Liver (tissue), 9 donors: ENCODE data around the gene ELP5. TPM values are rescaled to one million over a fixed set of nuclear protein-coding genes. Genes with fewer than 3 reads are reported as not detected.

Experiments used
- DNase-seq: peaks from one replicate; pipeline ENCODE4 v3.0.0-alpha.2; 2017; ENCODE audit warnings: low spot score
- H3K27ac ChIP-seq, 2 donors: one replicate each; pipeline ENCODE4 v1.7.0; 2013; ENCODE audit warnings: inconsistent platforms in 2 of 2, low read length in 2 of 2, control low read depth in 1 of 2, low read depth in 1 of 2, mild to moderate bottlenecking in 1 of 2
- H3K27me3 ChIP-seq, 4 donors: one replicate each; pipeline versions ENCODE4 v1.6.1 to v1.7.0; 2013; ENCODE audit warnings: low read length in 3 of 4, inconsistent platforms in 1 of 4, mild to moderate bottlenecking in 1 of 4, moderate library complexity in 1 of 4; ENCODE audit not compliant: control insufficient read depth in 4 of 4, insufficient read depth in 4 of 4
- H3K36me3 ChIP-seq, 4 donors: one replicate each; pipeline versions ENCODE4 v1.6.1 to v1.7.0; 2013; ENCODE audit warnings: low read length in 3 of 4, mild to moderate bottlenecking in 3 of 4, low read depth in 1 of 4, moderate library complexity in 1 of 4; ENCODE audit not compliant: control insufficient read depth in 4 of 4, insufficient read depth in 3 of 4
- H3K4me1 ChIP-seq, 4 donors: one replicate each; pipeline versions ENCODE4 v1.6.1 to v1.7.0; 2013; ENCODE audit warnings: low read length in 3 of 4, mild to moderate bottlenecking in 3 of 4, moderate library complexity in 1 of 4; ENCODE audit not compliant: control insufficient read depth in 4 of 4, insufficient read depth in 4 of 4
- H3K4me3 ChIP-seq, 3 donors: one replicate each; pipeline versions ENCODE4 v1.6.1 to v1.7.0; 2013; ENCODE audit warnings: low read length in 3 of 3, control low read depth in 1 of 3, low read depth in 1 of 3, mild to moderate bottlenecking in 1 of 3
- H3K9ac ChIP-seq, 2 donors: one replicate each; pipeline ENCODE4 v1.7.0; 2013; ENCODE audit warnings: low read length in 2 of 2, mild to moderate bottlenecking in 2 of 2, moderate library complexity in 2 of 2, control low read depth in 1 of 2, low read depth in 1 of 2
- H3K9me3 ChIP-seq, 4 donors: one replicate each; pipeline versions ENCODE4 v1.6.1 to v1.7.0; 2013; ENCODE audit warnings: low read length in 3 of 4; ENCODE audit not compliant: control insufficient read depth in 4 of 4
- EGR1 ChIP-seq, 2 donors: IDR thresholded peaks; 2 replicates each; pipeline ENCODE4 v1.6.1; 2016 to 2018; ENCODE audit warnings: antibody characterized with exemption in 2 of 2, low read depth in 2 of 2
- FOXA1 ChIP-seq: IDR thresholded peaks from 2 replicates; pipeline ENCODE4 v1.6.1; 2016; ENCODE audit warnings: antibody characterized with exemption
- FOXA2 ChIP-seq: IDR thresholded peaks from 2 replicates; pipeline ENCODE4 v1.6.1; 2016; ENCODE audit warnings: antibody characterized with exemption
- GABPA ChIP-seq, 2 donors: IDR thresholded peaks in 1 of 2; conservative IDR thresholded peaks in 1 of 2; 2 replicates each; pipeline ENCODE4 v1.6.1; 2016; ENCODE audit warnings: antibody characterized with exemption in 2 of 2, mild to moderate bottlenecking in 1 of 2, moderate library complexity in 1 of 2
- HNF4A ChIP-seq, 2 donors: conservative IDR thresholded peaks; 2 replicates each; pipeline ENCODE4 v1.6.1; 2016; ENCODE audit warnings: antibody characterized with exemption in 2 of 2, mild to moderate bottlenecking in 2 of 2
- HNF4G ChIP-seq: IDR thresholded peaks from 2 replicates; pipeline ENCODE4 v1.6.1; 2016; ENCODE audit warnings: antibody characterized with exemption
- JUND ChIP-seq, 2 donors: IDR thresholded peaks; 2 replicates each; pipeline ENCODE4 v1.6.1; 2016; ENCODE audit warnings: antibody characterized with exemption in 2 of 2
- NR2F2 ChIP-seq: IDR thresholded peaks from 2 replicates; pipeline ENCODE4 v1.6.1; 2016; ENCODE audit warnings: antibody characterized with exemption
- RAD21 ChIP-seq, 2 donors: IDR thresholded peaks; 2 replicates each; pipeline ENCODE4 v1.6.1; 2016; ENCODE audit warnings: antibody characterized with exemption in 2 of 2, mild to moderate bottlenecking in 2 of 2
- RXRA ChIP-seq, 2 donors: IDR thresholded peaks; 2 replicates each; pipeline ENCODE4 v1.6.1; 2017 to 2018; ENCODE audit warnings: antibody characterized with exemption in 2 of 2, mild to moderate bottlenecking in 1 of 2
- SP1 ChIP-seq: IDR thresholded peaks from 2 replicates; pipeline ENCODE4 v1.6.1; 2018; ENCODE audit warnings: antibody characterized with exemption, mild to moderate bottlenecking
- TAF1 ChIP-seq: conservative IDR thresholded peaks from 2 replicates; pipeline ENCODE4 v1.6.1; 2016; ENCODE audit warnings: antibody characterized with exemption, mild to moderate bottlenecking
- YY1 ChIP-seq: IDR thresholded peaks from 2 replicates; pipeline ENCODE4 v1.6.1; 2016; ENCODE audit warnings: antibody characterized with exemption, mild to moderate bottlenecking
- WGBS: extraction: QIAGEN DNeasy Blood & Tissue Kit; methylation state at CpG from one replicate; pipeline ENCODE4 v1.1.7; 2013; 5-methylcytosine and 5-hydroxymethylcytosine counted together
- polyA plus RNA-seq, 2 donors: library from polyadenylated mRNA; stranded (reverse) in 1 of 2; unstranded in 1 of 2; fragments of 200-250 nt in 1 of 2; fragments of >200 nt in 1 of 2; fragmentation: Nextera tagmentation in 1 of 2; extraction: Ambion mirVana in 1 of 2; gene quantifications; one replicate each; pipeline versions ENCODE4 v1.2.1 to v1.2.3, GENCODE V29; 2013 to 2015
- total RNA-seq, 2 donors: library from RNA; depleted of rRNA; stranded (reverse); fragments of >200 nt; gene quantifications; one replicate each; pipeline ENCODE4 v1.2.3, GENCODE V29; 2014
- TF ChIP-seq, protein P1 (sequence below): IDR thresholded peaks from 2 replicates; pipeline ENCODE4 v1.6.1; 2016; ENCODE audit warnings: antibody characterized with exemption
- TF ChIP-seq, protein P2 (sequence below): IDR thresholded peaks from 2 replicates; pipeline ENCODE4 v1.6.1; 2016; ENCODE audit warnings: antibody characterized with exemption
- TF ChIP-seq, protein P3 (sequence below): IDR thresholded peaks from 2 replicates; pipeline ENCODE4 v1.6.1; 2016; ENCODE audit warnings: antibody characterized with exemption
- TF ChIP-seq, protein P4 (sequence below): fragments of 150-350 bp; IDR thresholded peaks from 2 replicates; pipeline ENCODE4 v1.5.1; 2017; ENCODE audit warnings: improper control_type of control experiment, low read depth, low read length; ENCODE audit not compliant: missing input control
- TF ChIP-seq, protein P5 (sequence below): IDR thresholded peaks from 2 replicates; pipeline ENCODE4 v1.6.1; 2016; ENCODE audit warnings: antibody characterized with exemption, mild to moderate bottlenecking
- donor health status: healthy.
- donor health status: healthy.
- donor health status: healthy.
- donor health status: healthy.
- donor health status: healthy.

Gene ELP5
- total and polyA plus RNA-seq, 4 donors, result 19.3 to 38.4 (median 26.6) TPM

DNA sequence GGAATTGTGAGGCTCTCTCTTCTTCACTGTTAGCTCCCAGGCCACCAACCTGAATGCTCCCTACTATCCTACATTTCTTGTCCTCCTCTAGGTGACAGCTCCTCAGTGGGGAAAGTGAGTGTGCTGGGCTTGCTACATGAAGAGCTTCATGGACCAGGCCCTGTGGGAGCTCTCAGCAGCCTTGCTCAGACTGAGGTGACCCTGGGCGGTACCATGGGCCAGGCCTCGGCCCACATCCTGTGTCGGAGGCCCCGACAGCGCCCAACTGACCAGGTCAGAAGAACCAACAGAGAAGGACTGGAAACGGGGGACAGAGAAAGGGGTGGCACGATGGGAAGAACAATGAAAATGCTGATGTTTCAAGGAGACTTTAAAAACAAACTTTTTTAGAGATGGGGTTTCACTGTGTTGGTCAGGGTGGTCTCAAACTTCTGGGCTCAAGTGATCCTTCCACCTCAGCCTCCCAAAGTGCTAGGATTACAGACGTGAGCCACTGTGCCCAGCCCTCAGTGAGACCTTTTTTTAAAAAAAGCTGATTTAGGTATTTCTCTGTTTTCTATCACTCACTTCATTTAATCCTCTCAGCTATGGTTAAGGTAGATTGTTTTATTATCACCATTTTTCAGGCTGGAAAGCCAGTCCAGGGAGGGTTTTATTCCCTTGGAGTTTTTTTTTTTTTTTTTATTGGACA, 4.9 kb downstream of the ELP5 start:
- peaks cover 11 to 47% (median 29%) of the 10 kb centered on the region in 4 donors for H3K4me1 ChIP-seq
- H3K27ac ChIP-seq, result peak overlapping the region; percentile 10 to 29
- no peaks in the 10 kb centered on the region for H3K27me3 ChIP-seq
- TF ChIP-seq, protein P1, sequence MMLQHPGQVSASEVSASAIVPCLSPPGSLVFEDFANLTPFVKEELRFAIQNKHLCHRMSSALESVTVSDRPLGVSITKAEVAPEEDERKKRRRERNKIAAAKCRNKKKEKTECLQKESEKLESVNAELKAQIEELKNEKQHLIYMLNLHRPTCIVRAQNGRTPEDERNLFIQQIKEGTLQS, result no peak
- TF ChIP-seq RAD21 (IDR thresholded peaks at IDR 0.05) (no peak), SP1 (no peak)
- H3K9ac ChIP-seq, result no peak overlapping the region
- DNase-seq, result no peak
- no peaks in the 10 kb centered on the region for H3K9me3 ChIP-seq
- WGBS, result 90% methylated on average over 8 of the region's 8 CpGs
- H3K4me3 ChIP-seq, result no peak overlapping the region
- peaks cover 0 to 15% (median 9%) of the 10 kb centered on the region in 4 donors for H3K36me3 ChIP-seq

DNA sequence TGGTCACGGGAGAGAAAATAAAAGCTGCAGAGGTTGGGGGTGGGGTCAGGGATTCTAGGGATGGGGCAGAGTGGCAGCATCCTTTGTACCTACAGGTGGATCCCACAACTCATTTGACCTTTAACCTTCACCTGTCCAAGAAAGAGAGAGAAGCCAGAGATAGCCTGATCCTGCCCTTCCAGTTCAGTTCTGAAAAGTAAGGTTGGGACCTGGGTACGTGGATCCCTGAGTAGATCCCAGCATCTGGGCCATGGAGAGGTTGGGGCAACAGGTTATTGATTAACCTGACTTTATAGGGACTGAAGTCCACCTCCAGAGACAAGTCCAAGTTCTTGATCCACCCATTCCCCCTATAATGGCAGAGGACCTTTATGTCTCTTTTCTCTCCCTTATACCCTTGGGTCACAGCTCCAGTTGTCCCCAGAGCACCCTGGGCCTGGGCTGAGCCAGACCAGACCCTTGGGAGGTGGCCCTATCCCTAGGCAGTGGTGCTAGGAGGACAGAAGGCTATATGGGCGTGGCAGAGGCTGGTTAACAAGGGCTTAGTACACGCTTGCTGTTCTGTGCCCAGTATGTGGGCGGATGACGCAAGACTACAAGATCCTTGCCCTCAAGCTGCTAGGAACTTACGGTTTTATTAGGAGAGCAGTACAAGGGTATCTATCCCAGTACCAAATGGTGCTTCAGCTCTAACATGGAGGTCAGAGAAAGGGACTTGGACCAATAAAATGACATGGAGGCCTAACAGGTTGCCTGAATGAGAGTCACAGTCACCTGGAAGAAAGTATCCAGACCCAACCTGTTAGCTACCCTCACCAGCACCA, 6.9 kb downstream of the ELP5 start:
- DNase-seq, result no peak
- Histone ChIP-seq H3K9me3 (no peaks in the 10 kb centered on the region), H3K36me3 (peaks cover 0 to 15% (median 8%) of the 10 kb centered on the region in 4 donors), H3K4me1 (peaks cover 13 to 53% (median 32%) of the 10 kb centered on the region in 4 donors), H3K4me3 (peak overlapping the region; percentile 15 to 63 (median 34)), H3K27ac (peak overlapping the region; percentile 72 to 85), H3K9ac (peak overlapping the region in 1 of 2 donors; percentile 55), H3K27me3 (no peaks in the 10 kb centered on the region)
- 29% methylated on average over 7 of the region's 7 CpGs for whole genome bisulfite sequencing
- TF ChIP-seq, protein P2, sequence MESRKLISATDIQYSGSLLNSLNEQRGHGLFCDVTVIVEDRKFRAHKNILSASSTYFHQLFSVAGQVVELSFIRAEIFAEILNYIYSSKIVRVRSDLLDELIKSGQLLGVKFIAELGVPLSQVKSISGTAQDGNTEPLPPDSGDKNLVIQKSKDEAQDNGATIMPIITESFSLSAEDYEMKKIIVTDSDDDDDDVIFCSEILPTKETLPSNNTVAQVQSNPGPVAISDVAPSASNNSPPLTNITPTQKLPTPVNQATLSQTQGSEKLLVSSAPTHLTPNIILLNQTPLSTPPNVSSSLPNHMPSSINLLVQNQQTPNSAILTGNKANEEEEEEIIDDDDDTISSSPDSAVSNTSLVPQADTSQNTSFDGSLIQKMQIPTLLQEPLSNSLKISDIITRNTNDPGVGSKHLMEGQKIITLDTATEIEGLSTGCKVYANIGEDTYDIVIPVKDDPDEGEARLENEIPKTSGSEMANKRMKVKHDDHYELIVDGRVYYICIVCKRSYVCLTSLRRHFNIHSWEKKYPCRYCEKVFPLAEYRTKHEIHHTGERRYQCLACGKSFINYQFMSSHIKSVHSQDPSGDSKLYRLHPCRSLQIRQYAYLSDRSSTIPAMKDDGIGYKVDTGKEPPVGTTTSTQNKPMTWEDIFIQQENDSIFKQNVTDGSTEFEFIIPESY, result peak; percentile 57
- TF ChIP-seq FOXA2 (peak; percentile 16), YY1 (peak; percentile 80), SP1 (peak; percentile 95), NR2F2 (peak; percentile 22), JUND (IDR thresholded peaks at IDR 0.05) (peak; percentile 56 to 64), GABPA (IDR thresholded peaks at IDR 0.05 in 1 of 2, conservative IDR thresholded peaks at IDR 0.05 in 1 of 2) (no peak), HNF4G (peak; percentile 67), EGR1 (IDR thresholded peaks at IDR 0.05; ENCODE audit: low read depth in 2 of 2) (peak; percentile 95 to 99), RXRA (IDR thresholded peaks at IDR 0.05) (peak; percentile 65 to 76), FOXA1 (peak; percentile 8), HNF4A (conservative IDR thresholded peaks at IDR 0.05) (peak; percentile 92), TAF1 (peak; percentile 33), RAD21 (IDR thresholded peaks at IDR 0.05) (peak in 1 of 2 donors; percentile 11)
- TF ChIP-seq, protein P3, sequence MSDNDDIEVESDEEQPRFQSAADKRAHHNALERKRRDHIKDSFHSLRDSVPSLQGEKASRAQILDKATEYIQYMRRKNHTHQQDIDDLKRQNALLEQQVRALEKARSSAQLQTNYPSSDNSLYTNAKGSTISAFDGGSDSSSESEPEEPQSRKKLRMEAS, result peak; percentile 66
- TF ChIP-seq, protein P4, sequence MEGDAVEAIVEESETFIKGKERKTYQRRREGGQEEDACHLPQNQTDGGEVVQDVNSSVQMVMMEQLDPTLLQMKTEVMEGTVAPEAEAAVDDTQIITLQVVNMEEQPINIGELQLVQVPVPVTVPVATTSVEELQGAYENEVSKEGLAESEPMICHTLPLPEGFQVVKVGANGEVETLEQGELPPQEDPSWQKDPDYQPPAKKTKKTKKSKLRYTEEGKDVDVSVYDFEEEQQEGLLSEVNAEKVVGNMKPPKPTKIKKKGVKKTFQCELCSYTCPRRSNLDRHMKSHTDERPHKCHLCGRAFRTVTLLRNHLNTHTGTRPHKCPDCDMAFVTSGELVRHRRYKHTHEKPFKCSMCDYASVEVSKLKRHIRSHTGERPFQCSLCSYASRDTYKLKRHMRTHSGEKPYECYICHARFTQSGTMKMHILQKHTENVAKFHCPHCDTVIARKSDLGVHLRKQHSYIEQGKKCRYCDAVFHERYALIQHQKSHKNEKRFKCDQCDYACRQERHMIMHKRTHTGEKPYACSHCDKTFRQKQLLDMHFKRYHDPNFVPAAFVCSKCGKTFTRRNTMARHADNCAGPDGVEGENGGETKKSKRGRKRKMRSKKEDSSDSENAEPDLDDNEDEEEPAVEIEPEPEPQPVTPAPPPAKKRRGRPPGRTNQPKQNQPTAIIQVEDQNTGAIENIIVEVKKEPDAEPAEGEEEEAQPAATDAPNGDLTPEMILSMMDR, result no peak
- TF ChIP-seq, protein P1, result peak; percentile 86
- TF ChIP-seq, protein P5, sequence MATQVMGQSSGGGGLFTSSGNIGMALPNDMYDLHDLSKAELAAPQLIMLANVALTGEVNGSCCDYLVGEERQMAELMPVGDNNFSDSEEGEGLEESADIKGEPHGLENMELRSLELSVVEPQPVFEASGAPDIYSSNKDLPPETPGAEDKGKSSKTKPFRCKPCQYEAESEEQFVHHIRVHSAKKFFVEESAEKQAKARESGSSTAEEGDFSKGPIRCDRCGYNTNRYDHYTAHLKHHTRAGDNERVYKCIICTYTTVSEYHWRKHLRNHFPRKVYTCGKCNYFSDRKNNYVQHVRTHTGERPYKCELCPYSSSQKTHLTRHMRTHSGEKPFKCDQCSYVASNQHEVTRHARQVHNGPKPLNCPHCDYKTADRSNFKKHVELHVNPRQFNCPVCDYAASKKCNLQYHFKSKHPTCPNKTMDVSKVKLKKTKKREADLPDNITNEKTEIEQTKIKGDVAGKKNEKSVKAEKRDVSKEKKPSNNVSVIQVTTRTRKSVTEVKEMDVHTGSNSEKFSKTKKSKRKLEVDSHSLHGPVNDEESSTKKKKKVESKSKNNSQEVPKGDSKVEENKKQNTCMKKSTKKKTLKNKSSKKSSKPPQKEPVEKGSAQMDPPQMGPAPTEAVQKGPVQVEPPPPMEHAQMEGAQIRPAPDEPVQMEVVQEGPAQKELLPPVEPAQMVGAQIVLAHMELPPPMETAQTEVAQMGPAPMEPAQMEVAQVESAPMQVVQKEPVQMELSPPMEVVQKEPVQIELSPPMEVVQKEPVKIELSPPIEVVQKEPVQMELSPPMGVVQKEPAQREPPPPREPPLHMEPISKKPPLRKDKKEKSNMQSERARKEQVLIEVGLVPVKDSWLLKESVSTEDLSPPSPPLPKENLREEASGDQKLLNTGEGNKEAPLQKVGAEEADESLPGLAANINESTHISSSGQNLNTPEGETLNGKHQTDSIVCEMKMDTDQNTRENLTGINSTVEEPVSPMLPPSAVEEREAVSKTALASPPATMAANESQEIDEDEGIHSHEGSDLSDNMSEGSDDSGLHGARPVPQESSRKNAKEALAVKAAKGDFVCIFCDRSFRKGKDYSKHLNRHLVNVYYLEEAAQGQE, result peak; percentile 79
